NCI-H69 (cell line): ENCODE data around the gene PLCH1.

Source experiments
- DNase-seq: peaks from one replicate; lab custom pipeline; 2025; lab: John Stamatoyannopoulos, UW

Gene PLCH1, protein sequence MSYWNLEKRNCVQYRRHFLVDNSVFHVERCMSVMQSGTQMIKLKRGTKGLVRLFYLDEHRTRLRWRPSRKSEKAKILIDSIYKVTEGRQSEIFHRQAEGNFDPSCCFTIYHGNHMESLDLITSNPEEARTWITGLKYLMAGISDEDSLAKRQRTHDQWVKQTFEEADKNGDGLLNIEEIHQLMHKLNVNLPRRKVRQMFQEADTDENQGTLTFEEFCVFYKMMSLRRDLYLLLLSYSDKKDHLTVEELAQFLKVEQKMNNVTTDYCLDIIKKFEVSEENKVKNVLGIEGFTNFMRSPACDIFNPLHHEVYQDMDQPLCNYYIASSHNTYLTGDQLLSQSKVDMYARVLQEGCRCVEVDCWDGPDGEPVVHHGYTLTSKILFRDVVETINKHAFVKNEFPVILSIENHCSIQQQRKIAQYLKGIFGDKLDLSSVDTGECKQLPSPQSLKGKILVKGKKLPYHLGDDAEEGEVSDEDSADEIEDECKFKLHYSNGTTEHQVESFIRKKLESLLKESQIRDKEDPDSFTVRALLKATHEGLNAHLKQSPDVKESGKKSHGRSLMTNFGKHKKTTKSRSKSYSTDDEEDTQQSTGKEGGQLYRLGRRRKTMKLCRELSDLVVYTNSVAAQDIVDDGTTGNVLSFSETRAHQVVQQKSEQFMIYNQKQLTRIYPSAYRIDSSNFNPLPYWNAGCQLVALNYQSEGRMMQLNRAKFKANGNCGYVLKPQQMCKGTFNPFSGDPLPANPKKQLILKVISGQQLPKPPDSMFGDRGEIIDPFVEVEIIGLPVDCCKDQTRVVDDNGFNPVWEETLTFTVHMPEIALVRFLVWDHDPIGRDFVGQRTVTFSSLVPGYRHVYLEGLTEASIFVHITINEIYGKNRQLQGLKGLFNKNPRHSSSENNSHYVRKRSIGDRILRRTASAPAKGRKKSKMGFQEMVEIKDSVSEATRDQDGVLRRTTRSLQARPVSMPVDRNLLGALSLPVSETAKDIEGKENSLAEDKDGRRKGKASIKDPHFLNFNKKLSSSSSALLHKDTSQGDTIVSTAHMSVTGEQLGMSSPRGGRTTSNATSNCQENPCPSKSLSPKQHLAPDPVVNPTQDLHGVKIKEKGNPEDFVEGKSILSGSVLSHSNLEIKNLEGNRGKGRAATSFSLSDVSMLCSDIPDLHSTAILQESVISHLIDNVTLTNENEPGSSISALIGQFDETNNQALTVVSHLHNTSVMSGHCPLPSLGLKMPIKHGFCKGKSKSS (N-terminal part only)

DNA sequence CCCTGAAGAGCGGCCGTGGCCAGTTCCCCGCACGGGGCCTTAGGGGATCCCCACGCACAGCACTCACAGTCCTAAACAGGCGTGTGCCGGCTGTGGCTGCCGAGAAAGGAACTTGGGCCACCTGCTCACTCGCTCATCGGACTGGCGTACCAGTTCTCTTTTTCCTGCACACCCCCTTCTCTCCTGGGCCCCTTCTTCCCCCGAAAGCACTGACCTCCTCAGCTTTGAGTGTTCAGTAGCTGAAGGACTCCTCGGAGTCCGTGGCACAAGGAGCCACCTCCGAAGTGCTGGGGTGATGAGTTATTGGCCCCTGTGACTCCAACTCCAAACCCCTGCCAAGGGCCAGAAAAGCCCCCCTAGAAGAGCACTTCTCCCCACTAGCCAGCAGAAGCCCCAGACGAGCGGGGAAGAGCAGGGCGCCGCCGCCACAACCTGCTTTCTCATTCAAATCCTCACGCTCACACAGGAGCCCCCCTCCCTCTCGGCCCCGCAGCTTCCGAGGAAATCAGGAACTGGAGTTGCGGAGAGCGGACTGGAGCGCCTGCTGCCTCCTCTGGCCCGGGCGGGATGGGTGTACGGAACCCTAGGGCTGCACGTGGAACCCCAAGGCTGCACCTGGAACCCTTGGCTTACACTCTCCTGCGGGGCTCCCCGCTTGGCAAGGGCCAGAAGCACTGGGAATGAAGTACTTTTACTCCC, at the start of gene PLCH1:
Gene PLCH1, minus strand, starts transcription at position 446 of the 699 bp plus-strand sequence. CDS start 40,847 bp downstream, outside the sequence.
- peak; percentile 86 for DNase-seq

DNA sequence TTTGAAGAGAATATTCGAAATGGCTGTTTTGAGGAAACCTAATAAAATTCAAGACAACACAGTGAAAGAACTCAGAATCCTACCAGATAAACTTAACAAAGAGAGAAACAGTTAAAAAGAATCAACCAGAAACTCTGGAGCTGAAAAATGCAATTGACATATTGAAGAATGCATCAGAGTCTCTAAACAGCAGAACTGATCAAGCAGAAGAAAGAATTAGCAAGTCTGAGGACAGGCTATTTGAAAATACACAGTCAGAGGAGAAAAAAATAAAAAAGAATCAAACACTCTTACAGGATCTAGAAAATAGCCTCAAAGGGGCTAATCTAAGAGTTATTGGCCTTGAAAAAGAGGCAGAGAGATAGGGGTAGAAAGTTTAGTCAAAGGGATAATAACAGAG, 47.7 kb upstream of the PLCH1 start:
- DNase-seq: no peak

DNA sequence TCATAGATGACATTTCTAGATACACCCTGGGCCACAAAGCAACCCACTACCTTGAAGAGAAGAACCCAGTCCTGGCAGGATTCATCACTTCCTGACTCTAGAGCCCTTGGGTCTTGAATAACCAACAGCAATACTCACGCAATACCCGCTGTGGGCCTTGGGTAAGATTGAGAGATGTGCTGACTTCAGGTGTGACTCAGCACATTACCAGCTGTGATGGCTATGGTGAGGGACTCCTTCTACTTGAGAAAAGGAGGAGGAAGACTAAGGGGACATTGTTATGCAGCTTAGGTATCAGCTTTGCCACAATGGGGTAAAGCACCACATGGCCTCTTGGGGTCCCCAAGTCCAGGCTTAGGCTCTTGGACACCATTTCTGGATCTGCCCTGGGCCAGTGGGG, 46.3 kb upstream of the PLCH1 start:
- DNase-seq: no peak

DNA sequence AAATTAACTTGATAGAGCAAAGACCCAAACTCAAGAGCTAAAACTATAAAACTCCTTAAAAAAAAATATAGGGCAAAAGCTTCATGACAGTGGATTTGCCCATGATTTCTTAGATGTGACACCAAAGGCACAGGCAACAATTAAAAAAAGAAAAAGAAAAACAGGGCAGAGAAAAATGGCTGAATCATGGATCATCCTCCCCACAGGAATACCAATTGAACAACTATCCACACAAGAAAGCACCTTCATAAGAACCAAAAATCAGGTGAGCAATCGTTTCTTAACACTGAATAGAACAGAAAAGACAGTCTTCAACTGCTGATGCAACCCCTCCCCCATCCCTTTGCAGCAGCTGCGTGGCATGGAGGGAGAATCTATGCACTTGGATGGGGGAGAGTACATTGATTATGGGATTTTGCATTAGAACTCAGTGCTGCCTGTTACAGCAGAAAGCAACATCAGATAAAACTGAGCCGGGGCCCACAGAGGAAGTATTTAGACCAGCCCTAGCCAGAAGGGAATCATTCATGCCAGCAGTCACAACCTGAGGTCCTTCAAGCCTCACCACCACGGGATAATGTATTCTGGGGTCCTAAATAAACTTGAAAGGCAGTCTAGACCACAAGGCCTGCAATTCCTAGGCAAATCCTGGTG, 45.5 kb upstream of the PLCH1 start:
- no peak for DNase-seq

DNA sequence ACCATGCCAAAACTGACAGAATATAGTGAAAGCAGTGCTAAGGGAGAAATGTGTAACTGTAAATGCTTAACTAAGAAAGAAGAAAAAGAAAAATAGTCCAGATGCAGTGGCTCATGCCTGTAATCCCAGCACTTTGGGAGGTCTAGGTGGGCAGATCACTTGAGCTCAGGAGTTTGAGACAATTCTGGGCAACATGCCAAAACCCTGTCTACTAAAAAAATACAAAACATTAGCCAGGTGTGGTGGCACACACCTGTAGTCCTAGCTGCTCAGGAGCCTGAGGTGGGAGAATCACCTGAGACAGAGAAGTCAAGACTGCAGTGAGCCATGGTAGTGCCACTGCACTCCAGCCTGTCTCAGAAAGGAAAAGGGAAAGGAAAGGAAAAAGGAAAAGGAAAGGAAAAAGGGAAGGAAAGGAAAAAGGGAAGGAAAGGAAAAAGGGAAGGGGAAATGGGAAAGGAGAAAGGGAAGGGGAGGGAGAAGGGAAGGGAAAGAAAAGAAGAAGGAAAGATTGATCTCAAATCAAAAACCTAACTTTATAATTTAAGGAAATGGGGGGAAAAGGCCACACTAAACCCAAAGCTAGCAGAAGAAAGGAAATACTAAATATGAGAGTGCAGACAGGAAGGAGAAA, 40.9 kb upstream of the PLCH1 start:
- DNase-seq: peak; percentile 74

DNA sequence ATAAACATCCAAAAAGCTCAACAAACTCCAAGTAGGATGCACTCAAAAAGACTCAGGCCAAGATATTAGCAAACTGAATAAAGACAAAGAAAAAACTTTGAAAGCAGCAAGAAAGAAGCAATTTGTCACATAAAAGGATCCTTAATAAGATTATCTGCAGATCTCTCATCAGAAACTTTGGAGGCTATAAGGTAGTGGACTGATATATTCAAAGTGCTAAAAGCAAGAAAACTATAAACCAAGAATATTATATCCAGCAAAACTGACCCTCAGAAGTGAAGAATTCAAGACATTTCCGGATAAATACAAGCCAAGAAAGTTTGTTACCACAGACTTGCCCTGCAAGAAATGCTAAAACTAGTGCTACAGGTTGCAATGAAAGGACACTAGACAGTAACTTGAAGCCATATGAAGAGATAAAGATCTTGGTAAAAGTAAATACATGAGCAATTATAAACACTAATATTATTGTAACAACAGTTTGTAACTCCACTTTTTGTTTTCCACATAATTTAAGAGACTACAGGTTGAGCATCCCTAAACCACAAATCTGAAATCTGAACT, 37.6 kb upstream of the PLCH1 start:
- DNase-seq: no peak

DNA sequence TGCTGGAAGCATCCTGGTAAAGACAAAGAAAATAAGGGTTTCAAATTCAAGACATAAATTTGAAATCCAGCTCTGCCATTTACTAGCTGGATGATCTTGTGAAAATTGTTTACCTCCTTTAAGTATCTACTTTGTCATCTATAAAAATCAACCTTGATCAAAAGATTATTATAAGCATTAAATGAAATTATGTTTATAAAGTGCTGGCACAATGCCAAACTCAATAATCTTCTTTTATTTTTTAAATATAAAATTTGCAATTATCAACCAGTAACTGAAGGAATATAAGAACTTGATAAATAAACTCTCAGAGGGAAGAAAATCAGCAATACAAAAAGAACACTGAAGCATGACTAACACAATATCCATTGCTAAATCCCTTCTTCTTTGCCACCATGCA, 35.4 kb upstream of the PLCH1 start:
- DNase-seq: no peak

DNA sequence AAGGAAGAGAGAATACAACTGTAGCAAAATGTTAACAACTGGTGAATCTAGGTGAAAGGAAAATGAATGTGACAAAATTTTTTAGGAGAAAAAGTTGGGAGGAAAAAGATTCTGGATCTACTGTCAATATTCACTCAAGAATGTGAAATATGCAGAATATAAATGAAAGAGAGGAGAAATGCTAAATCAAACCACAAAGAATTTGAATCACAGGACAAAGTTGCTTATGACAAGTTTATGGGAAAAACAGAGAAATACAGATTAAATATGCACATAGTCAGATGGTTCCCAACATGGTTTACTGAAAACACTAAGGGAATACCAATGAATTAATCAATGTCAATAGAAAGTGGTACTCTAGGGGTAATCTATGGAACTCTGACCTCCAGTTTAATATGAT, 33.6 kb upstream of the PLCH1 start:
- no peak for DNase-seq

DNA sequence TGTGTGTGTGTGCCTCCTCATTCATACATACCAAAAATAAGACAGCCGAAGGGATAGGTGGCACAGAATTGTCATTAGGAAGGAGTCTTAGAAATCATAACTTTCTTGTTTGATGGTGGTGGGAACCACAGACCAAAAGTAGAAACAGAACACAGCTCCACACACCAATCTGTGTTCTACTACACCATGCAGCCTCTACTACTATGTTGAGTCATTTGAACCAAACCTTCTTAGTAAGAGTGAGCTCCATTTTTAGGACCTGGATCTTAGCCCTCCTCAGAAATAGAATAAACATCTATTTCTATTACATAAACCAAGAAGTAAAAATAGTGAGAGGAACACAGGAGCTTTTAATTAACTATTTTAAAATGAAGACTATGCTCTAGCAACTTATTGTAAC, 27.9 kb upstream of the PLCH1 start:
- no peak for DNase-seq

DNA sequence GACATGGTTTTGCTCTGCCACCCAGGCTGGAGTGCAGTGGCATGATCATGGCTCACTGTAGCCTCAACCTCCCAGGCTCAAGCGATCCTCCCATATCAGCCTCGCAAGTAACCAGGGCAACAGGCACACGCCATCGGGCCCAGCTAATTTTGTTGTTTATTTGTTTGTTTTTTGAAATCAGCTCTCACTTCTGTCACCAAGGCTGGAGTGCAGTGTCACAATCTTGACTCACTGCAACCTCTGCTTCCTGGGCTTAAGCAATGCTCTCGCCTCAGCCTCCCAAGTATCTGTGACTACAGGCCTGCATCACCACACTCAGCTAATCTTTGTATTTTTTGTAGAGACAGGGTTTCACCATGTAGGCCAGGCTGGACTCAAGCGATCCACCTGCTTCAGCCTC, 26.3 kb upstream of the PLCH1 start:
- no peak for DNase-seq

DNA sequence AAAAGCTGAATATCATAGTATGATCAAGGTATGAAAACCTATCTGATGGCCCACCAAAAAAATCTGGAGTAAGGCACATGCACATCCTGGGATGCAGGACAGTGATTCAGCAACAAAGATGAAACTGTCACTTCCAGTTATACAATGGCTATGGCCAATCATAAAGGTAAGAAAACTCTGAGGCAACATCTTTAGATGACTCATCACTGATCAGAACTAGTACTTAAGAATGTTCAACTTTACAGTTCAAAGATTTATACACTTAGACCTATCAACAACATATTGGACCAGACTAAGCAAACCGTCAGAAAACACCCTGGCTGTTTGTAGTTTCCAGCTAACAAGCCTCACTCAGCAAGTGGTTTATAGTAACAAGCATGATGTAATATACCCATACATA, 21.3 kb upstream of the PLCH1 start:
- no peak for DNase-seq

DNA sequence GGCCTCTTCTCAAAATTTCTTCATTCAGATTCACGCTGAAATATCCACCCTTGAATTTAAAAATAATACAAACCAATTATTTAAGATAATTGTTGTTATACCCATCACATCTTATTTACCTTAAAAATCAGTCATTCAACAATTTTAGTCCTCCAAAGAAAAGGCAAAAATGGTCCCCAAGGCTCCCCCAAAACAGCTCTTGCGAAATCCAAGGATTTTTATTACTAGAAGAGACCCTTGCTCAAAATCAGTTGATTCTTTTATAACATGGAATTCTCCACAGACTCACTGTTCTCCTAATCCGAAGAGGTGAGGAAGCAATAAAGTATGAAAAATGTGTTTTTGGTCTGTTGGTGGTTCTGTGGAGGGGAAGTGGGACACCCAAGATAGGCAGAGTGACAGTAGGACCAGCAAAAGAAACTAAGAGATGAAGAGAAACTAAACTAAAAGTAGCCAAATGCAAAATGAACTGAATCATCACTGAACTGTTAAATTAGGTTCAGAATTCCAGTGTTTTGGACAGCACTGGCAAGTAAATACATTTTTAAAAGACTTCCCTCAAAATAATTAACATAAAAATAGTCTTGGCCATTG, 19.1 kb upstream of the PLCH1 start:
- no peak for DNase-seq

DNA sequence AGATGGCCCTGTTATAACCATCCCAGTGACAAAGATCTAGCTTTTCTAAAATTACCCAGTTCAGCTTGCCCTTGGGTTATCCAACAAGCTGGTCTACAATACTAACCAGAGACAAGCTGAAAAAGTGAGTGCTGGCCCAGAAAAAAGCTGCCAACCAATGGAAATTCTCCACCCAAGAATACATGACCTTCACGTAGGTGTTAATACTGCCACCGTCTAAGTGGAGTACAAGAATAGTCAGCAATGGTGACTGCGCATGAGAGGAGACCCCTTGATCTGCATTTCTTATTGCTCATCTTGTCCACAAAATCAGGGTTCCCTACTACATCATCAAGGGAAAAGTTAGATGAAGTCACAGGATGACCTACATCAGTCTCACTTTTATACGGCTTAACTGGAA, 15.8 kb upstream of the PLCH1 start:
- DNase-seq: no peak

DNA sequence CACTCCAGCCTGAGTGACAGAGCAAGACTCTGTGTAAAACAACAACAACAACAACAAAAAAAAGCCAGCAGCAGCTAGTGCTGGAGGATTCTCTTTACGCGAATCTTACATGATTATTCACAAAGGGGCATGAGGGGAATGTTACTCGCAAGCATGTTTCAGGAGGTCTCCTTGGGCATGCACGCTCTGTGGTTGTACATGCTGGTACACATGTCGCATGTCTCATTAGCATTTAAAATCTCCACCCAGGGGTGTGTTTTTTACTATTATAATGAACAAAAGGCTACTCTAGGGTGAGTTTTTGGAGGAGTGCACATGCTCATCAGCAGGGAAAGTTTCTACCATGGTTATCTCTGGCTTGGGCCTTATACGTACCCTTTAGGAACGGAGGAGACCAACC, 12.7 kb upstream of the PLCH1 start:
- DNase-seq: no peak

DNA sequence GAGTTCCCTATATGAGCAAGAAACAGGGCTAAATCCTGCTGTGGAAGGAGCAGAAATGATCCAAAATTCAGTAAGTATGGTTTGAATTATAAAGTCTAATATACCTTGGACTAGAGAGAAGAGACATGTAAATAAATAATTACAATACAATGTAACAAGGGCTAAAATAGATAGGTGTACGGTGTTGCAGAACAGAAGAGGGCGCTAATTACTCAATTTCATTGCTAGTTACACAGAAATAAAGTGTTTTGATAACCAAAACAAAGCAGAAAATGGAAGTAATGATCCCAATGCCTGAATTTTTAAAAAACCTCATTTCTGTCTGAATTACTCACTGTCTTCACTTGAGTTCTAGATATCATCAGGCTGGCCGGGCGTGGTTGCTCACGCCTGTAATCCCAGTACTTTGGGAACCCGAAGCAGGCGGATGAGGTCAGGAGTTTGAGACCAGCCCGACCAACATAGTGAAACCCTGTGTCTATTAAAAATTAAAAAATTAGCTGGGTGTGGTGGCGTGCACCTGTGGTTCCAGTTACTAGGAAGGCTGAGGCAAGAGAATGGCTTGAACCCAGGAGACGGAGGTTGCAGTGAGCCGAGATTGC, 8.3 kb upstream of the PLCH1 start:
- DNase-seq: peak; percentile 54

DNA sequence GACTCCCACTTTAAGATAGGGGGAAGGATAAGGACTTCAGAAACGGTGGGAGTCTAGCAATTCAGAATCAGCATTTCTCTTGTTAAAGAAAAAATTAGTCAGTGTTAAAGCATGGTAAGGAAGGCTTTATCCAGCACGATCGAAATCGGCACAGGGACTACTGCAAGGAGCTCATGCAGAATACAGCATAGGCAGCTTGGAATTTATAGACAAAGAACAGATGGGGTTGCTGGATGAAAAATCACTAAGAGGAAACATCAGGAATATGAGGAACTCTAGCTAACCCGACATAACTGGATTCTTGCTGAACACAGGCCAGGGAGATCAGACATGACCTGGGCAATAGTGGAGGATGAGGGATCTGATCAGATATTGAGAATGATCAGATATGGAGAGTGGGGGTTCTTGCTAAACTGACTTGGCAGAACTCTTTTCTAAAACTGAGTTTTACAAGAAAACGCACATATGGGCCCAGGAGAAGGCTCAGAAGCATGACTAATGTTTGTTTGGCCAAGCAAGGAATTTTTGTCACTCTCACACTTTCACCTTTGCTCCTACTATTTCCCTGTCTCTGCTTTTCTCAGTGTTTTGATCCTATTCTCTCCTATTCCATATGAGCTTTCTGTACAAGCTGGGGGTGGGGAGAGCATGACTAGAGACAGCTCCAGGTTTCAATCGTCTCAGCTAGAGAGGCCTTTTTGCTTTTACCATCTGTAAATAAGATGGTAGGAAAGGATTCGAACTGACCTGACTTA, 3.9 kb upstream of the PLCH1 start:
- no peak for DNase-seq

DNA sequence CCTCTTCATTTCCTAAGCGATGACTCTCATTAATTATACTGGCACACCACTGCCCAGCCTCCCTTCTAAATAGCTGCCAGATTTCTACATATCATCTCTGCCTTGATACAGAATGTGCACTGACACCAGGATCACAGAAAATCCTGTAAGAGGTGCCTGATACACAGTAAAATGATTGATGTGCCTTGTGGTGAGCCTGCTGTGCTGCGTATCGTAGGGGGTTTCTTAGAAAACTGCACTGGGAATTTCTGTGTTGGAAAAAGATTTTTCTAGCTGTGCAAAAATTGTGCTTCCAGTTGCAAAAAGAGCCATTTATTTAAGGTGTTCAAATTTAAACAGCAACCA, 3.0 kb upstream of the PLCH1 start:
- DNase-seq: peak; percentile 52

DNA sequence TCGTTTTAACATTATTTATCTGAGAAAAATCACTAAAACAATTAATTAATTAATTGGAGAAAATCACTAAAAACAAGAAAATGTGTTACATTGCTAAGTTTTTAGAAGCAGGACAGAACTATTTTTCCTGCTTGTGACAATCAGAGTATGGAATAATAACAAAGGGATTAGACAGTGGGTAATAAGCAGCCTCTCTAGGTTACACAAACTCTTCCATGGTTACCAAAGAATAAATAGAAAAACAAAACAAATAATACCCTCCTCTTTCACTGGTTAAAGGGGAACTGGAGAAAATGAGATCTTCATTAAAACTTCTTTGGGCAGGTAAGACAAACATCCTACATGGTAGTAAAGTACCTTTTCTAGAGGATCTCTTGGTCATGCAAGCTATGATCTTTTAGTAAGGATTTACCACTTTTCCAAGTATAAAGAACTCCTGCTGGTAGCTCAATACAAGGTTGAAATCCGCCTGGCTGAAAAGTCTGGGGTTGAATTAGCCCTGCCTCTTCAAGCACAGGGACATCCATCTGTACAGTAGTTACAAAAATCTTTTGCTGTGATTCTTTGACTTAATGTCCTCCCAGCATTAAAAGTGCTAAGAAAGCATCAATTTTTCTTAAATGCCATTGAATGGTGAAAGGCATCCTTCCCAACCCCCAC, 2.5 kb upstream of the PLCH1 start:
- peak; percentile 52 for DNase-seq
